H9 (cell line): ENCODE measurements around the gene RRBP1. TPM values are rescaled to one million over a fixed set of nuclear protein-coding genes. Genes with fewer than 3 reads are reported as not detected.

Source experiments
- DNase-seq: peaks from one replicate; pipeline ENCODE4 v3.0.0-alpha.2; 2017
- H2AFZ ChIP-seq: one replicate; pipeline ENCODE4 v1.6.1; 2013; ENCODE audit warnings: mild to moderate bottlenecking, low read length, control low read depth, moderate library complexity
- H2AK5ac ChIP-seq: 2 replicates; pipeline ENCODE4 v1.6.1; 2013; ENCODE audit warnings: low read length, control low read depth, mixed read lengths; ENCODE audit not compliant: insufficient read length
- H2BK120ac ChIP-seq: one replicate; pipeline ENCODE4 v1.6.1; 2013; ENCODE audit warnings: low read depth, mild to moderate bottlenecking, low read length, control low read depth, inconsistent platforms; ENCODE audit not compliant: poor library complexity, severe bottlenecking
- H2BK12ac ChIP-seq: 2 replicates; pipeline ENCODE4 v1.6.1; 2013; ENCODE audit warnings: low read length, control low read depth, mixed read lengths, low read depth; ENCODE audit not compliant: insufficient read length
- H2BK15ac ChIP-seq: 2 replicates; pipeline ENCODE4 v1.6.1; 2013; ENCODE audit warnings: low read depth, low read length, control low read depth
- H2BK20ac ChIP-seq: one replicate; pipeline ENCODE4 v1.6.1; 2013; ENCODE audit warnings: low read depth, mild to moderate bottlenecking, low read length, control low read depth, inconsistent platforms; ENCODE audit not compliant: poor library complexity, severe bottlenecking
- H2BK5ac ChIP-seq: 2 replicates; pipeline ENCODE4 v1.6.1; 2013; ENCODE audit warnings: low read length, control low read depth, mixed read lengths; ENCODE audit not compliant: insufficient read length
- H3K14ac ChIP-seq: 2 replicates; pipeline ENCODE4 v1.6.1; 2013; ENCODE audit warnings: low read length, control low read depth; ENCODE audit not compliant: insufficient read depth
- H3K18ac ChIP-seq: 2 replicates; pipeline ENCODE4 v1.6.1; 2013; ENCODE audit warnings: low read depth, mild to moderate bottlenecking, mixed read lengths, low read length, control low read depth; ENCODE audit not compliant: insufficient read length
- H3K23ac ChIP-seq: 2 replicates; pipeline ENCODE4 v1.6.1; 2013; ENCODE audit warnings: low read length, control low read depth, mixed read lengths, low read depth; ENCODE audit not compliant: insufficient read length
- H3K23me2 ChIP-seq: 2 replicates; pipeline ENCODE4 v1.6.1; 2013; ENCODE audit warnings: low read depth, mild to moderate bottlenecking, mixed read lengths, low read length, control low read depth; ENCODE audit not compliant: insufficient read length, poor library complexity, severe bottlenecking
- H3K27ac ChIP-seq: 2 replicates; pipeline ENCODE4 v1.5.1; 2013; ENCODE audit warnings: low read length, control low read depth, mixed read lengths, low read depth; ENCODE audit not compliant: insufficient read length
- H3K27me3 ChIP-seq: 2 replicates; pipeline ENCODE4 v1.6.1; 2013; ENCODE audit warnings: low read length, control low read depth, inconsistent platforms; ENCODE audit not compliant: insufficient read depth
- H3K4ac ChIP-seq: 2 replicates; pipeline ENCODE4 v1.6.1; 2013; ENCODE audit warnings: low read depth, mild to moderate bottlenecking, control low read depth, inconsistent platforms, low read length, moderate library complexity
- H3K4me1 ChIP-seq: 2 replicates; pipeline ENCODE4 v1.6.1; 2013; ENCODE audit warnings: low read length, control low read depth, inconsistent platforms; ENCODE audit not compliant: insufficient read depth
- H3K4me2 ChIP-seq: 2 replicates; pipeline ENCODE4 v1.6.1; 2013; ENCODE audit warnings: low read length, control low read depth, mixed read lengths; ENCODE audit not compliant: insufficient read length, insufficient read depth
- H3K56ac ChIP-seq: 2 replicates; pipeline ENCODE4 v1.6.1; 2013; ENCODE audit warnings: low read depth, mild to moderate bottlenecking, mixed read lengths, low read length, control low read depth; ENCODE audit not compliant: insufficient read length
- H3K79me1 ChIP-seq: 2 replicates; pipeline ENCODE4 v1.6.1; 2013; ENCODE audit warnings: low read depth, mild to moderate bottlenecking, moderate library complexity, low read length, control low read depth, inconsistent platforms; ENCODE audit not compliant: insufficient read depth, poor library complexity, severe bottlenecking
- H3K79me2 ChIP-seq: 2 replicates; pipeline ENCODE4 v1.6.1; 2013; ENCODE audit warnings: low read length, control low read depth, inconsistent platforms; ENCODE audit not compliant: insufficient read depth
- H3K9ac ChIP-seq: 2 replicates; pipeline ENCODE4 v1.6.1; 2013; ENCODE audit warnings: low read length, control low read depth, mixed read lengths; ENCODE audit not compliant: insufficient read length; ENCODE audit errors: extremely low read depth
- H3K9me3 ChIP-seq: one replicate; pipeline ENCODE4 v1.6.1; 2013; ENCODE audit warnings: low read depth, low read length, inconsistent platforms; ENCODE audit not compliant: control insufficient read depth
- H3T11ph ChIP-seq: one replicate; pipeline ENCODE4 v1.6.1; 2013; ENCODE audit warnings: mild to moderate bottlenecking, low read length, control low read depth, inconsistent platforms
- H4K20me1 ChIP-seq: one replicate; pipeline ENCODE4 v1.6.1; 2013; ENCODE audit not compliant: control insufficient read depth, insufficient read length, insufficient read depth
- H4K5ac ChIP-seq: 2 replicates; pipeline ENCODE4 v1.6.1; 2013; ENCODE audit warnings: low read depth, mild to moderate bottlenecking, mixed read lengths, low read length, control low read depth; ENCODE audit not compliant: insufficient read length
- H4K8ac ChIP-seq: replicated peaks from 2 replicates; pipeline ENCODE4 v1.6.1; 2013; ENCODE audit warnings: low read length, control low read depth, mixed read lengths, low read depth; ENCODE audit not compliant: insufficient read length
- H4K91ac ChIP-seq: 2 replicates; pipeline ENCODE4 v1.6.1; 2013; ENCODE audit warnings: low read depth, mild to moderate bottlenecking, moderate library complexity, mixed read lengths, low read length, control low read depth; ENCODE audit not compliant: insufficient read length
- H3K27ac Mint-ChIP-seq, 3 experiments: 2 replicates in 2 of 3; 3 replicates in 1 of 3; pipeline ENCODE4 v1.8.0; 2020 to 2021; ENCODE audit warnings: mixed read lengths in 3 of 3, mild to moderate bottlenecking in 1 of 3, moderate library complexity in 1 of 3
- H3K27me3 Mint-ChIP-seq: 2 replicates; pipeline ENCODE4 v1.8.0; 2021; ENCODE audit warnings: low read depth, mild to moderate bottlenecking, moderate library complexity, mixed read lengths
- H3K36me3 Mint-ChIP-seq, 3 experiments: 2 replicates in 2 of 3; 3 replicates in 1 of 3; pipeline ENCODE4 v1.8.0; 2020 to 2021; ENCODE audit warnings: low read depth in 3 of 3, mixed read lengths in 3 of 3; ENCODE audit not compliant: insufficient read depth in 1 of 3
- H3K4me1 Mint-ChIP-seq, 2 experiments: 2 replicates each; pipeline ENCODE4 v1.8.0; 2020; ENCODE audit warnings: mixed read lengths in 2 of 2
- H3K4me3 Mint-ChIP-seq, 2 experiments: 2 replicates in 1 of 2; 3 replicates in 1 of 2; pipeline ENCODE4 v1.8.0; 2020 to 2021; ENCODE audit warnings: mild to moderate bottlenecking in 2 of 2, mixed read lengths in 2 of 2, moderate library complexity in 1 of 2
- H3K9me3 Mint-ChIP-seq, 2 experiments: 2 replicates in 1 of 2; 3 replicates in 1 of 2; pipeline ENCODE4 v1.8.0; 2020; ENCODE audit warnings: mild to moderate bottlenecking in 2 of 2, mixed read lengths in 2 of 2, moderate library complexity in 1 of 2
- CTCF ChIP-seq: fragments of 200-600 bp; sonication (generic); conservative IDR thresholded peaks from 3 replicates; pipeline ENCODE4 v1.8.0; 2021; ENCODE audit warnings: antibody characterized with exemption, mild to moderate bottlenecking
- WGBS: extraction: QIAGEN DNeasy Blood & Tissue Kit; methylation state at CpG from one replicate; pipeline ENCODE4 v1.1.7; 2013; ENCODE audit warnings: missing lambda C conversion rate, low lambda C conversion rate, mixed read lengths; ENCODE audit not compliant: insufficient read length; ENCODE audit errors: extremely low coverage; 5-methylcytosine and 5-hydroxymethylcytosine counted together
- total RNA-seq: library from RNA; stranded (reverse); gene quantifications from 2 replicates; pipeline ENCODE4 v1.2.1, GENCODE V29; 2021

Gene RRBP1
- total RNA-seq, 1 experiment from 2014 or later = 97.8 TPM

- no peak overlapping the region for H2AK5ac ChIP-seq
- no peaks in the 10 kb centered on the region for H3K27me3 Mint-ChIP-seq
- no peak overlapping the region for H3T11ph ChIP-seq
- H3K56ac ChIP-seq = no peak overlapping the region
- no peak overlapping the region for H3K9ac ChIP-seq
- H2BK20ac ChIP-seq = no peak overlapping the region
- H3K4me2 ChIP-seq = no peak overlapping the region
- H3K79me1 ChIP-seq = no peaks in the 10 kb centered on the region
- H3K36me3 Mint-ChIP-seq = peaks cover 26 to 63% (median 53%) of the 10 kb centered on the region in 3 experiments
- H3K27me3 ChIP-seq = no peaks in the 10 kb centered on the region
- no peaks in the 10 kb centered on the region for H3K79me2 ChIP-seq
- H3K9me3 Mint-ChIP-seq = no peaks in the 10 kb centered on the region
- H4K20me1 ChIP-seq = no peaks in the 10 kb centered on the region
- H3K23me2 ChIP-seq = no peaks in the 10 kb centered on the region
- no peaks in the 10 kb centered on the region for H3K9me3 ChIP-seq
- H3K23ac ChIP-seq = no peak overlapping the region
- H4K91ac ChIP-seq = no peak overlapping the region
- no peak overlapping the region; a peak in 1 of 5 replicates for H3K4me3 Mint-ChIP-seq
- H2AFZ ChIP-seq = no peak overlapping the region
- no peak overlapping the region for H2BK12ac ChIP-seq
- no peak overlapping the region for H3K27ac ChIP-seq
- DNase-seq = no peak
- WGBS = no CpG with 5 or more reads among the region's 18 CpGs
- H2BK15ac ChIP-seq = no peak overlapping the region
- no peak overlapping the region for H2BK120ac ChIP-seq
- H3K4ac ChIP-seq = no peak overlapping the region
- no peak overlapping the region for H3K18ac ChIP-seq
- H4K8ac ChIP-seq = no peak overlapping the region
- peaks cover 11 to 16% of the 10 kb centered on the region in 2 experiments for H3K4me1 Mint-ChIP-seq
- H4K5ac ChIP-seq = no peak overlapping the region
- no peak for TF ChIP-seq CTCF
- no peak overlapping the region for H2BK5ac ChIP-seq
- H3K27ac Mint-ChIP-seq = peak overlapping the region in 1 of 3 experiments; percentile 77; a peak in 1 of 7 replicates
- no peaks in the 10 kb centered on the region for H3K4me1 ChIP-seq
- H3K14ac ChIP-seq = no peak overlapping the region
Observed at GRCh38 chr20:17633850-17634500, 48.1 kb downstream of the RRBP1 start.
